Brain microvascular endothelial cell (primary cell): ENCODE data around the gene BAD.

Source experiments
- DNase-seq: peaks from one replicate; pipeline ENCODE4 v3.0.0-alpha.2; 2020
- H3K27ac ChIP-seq: fragments of 250-450 bp; sonication (Bioruptor Pico); 2 replicates; pipeline ENCODE4 v1.5.1; 2020; ENCODE audit warnings: mild to moderate bottlenecking, moderate library complexity
- H3K27me3 ChIP-seq: fragments of 250-450 bp; sonication (Bioruptor Pico); replicated peaks from 2 replicates; pipeline ENCODE4 v1.5.1; 2020; ENCODE audit warnings: mild to moderate bottlenecking
- H3K36me3 ChIP-seq: fragments of 250-450 bp; sonication (Bioruptor Pico); replicated peaks from 2 replicates; pipeline ENCODE4 v1.5.1; 2020; ENCODE audit warnings: mild to moderate bottlenecking
- H3K4me3 ChIP-seq: 2 replicates; pipeline ENCODE4 v1.5.1; 2011; ENCODE audit warnings: low read depth, mild to moderate bottlenecking, control low read depth, low read length, moderate library complexity
- in situ Hi-C: cut with HindIII; loops from 2 replicates; pipeline ENCODE4 v1.10.0; 2017; ENCODE audit warnings: low sequenced_read_pairs, low pct_ligation_motif_present
- TF ChIP-seq, protein P1 (sequence below): IDR thresholded peaks from 2 replicates; pipeline ENCODE4 v1.5.1; 2011; ENCODE audit warnings: low read depth, mild to moderate bottlenecking, moderate library complexity, low read length, control low read depth, inconsistent platforms; ENCODE audit errors: missing control alignments

The BAD gene

GRCh38 chr11:64321026-64321425 lies 36.6 kb upstream of the BAD start:
- Histone ChIP-seq H3K36me3 (peaks cover 21% of the 10 kb centered on the region), H3K4me3 (no peak overlapping the region), H3K27ac (no peak overlapping the region), H3K27me3 (no peaks in the 10 kb centered on the region)
- in situ Hi-C loops, result no loop called here
- no peak for DNase-seq
- TF ChIP-seq, protein P1, sequence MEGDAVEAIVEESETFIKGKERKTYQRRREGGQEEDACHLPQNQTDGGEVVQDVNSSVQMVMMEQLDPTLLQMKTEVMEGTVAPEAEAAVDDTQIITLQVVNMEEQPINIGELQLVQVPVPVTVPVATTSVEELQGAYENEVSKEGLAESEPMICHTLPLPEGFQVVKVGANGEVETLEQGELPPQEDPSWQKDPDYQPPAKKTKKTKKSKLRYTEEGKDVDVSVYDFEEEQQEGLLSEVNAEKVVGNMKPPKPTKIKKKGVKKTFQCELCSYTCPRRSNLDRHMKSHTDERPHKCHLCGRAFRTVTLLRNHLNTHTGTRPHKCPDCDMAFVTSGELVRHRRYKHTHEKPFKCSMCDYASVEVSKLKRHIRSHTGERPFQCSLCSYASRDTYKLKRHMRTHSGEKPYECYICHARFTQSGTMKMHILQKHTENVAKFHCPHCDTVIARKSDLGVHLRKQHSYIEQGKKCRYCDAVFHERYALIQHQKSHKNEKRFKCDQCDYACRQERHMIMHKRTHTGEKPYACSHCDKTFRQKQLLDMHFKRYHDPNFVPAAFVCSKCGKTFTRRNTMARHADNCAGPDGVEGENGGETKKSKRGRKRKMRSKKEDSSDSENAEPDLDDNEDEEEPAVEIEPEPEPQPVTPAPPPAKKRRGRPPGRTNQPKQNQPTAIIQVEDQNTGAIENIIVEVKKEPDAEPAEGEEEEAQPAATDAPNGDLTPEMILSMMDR, result no peak

DNA sequence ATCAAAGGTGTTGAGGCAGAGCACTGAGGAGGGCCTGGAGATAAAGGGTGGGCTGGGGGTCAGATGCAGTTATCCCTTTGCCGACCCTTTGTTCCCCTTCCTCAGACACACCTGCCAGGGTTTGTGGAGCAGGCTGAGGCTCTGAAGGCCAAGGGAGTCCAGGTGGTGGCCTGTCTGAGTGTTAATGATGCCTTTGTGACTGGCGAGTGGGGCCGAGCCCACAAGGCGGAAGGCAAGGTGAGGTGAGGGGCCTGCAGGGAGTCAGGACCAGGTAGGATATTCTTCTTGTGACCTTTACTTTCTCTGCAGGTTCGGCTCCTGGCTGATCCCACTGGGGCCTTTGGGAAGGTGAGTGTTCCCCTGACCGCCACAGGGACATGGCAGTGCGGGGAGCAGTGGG lies 36.1 kb upstream of the BAD start:
- no peaks in the 10 kb centered on the region for H3K27me3 ChIP-seq
- no peak for DNase-seq
- H3K36me3 ChIP-seq, result peaks cover 22% of the 10 kb centered on the region
- in situ Hi-C loops, result no loop called here
- TF ChIP-seq, protein P1, result no peak
- no peak overlapping the region for H3K4me3 ChIP-seq
- H3K27ac ChIP-seq, result no peak overlapping the region

DNA sequence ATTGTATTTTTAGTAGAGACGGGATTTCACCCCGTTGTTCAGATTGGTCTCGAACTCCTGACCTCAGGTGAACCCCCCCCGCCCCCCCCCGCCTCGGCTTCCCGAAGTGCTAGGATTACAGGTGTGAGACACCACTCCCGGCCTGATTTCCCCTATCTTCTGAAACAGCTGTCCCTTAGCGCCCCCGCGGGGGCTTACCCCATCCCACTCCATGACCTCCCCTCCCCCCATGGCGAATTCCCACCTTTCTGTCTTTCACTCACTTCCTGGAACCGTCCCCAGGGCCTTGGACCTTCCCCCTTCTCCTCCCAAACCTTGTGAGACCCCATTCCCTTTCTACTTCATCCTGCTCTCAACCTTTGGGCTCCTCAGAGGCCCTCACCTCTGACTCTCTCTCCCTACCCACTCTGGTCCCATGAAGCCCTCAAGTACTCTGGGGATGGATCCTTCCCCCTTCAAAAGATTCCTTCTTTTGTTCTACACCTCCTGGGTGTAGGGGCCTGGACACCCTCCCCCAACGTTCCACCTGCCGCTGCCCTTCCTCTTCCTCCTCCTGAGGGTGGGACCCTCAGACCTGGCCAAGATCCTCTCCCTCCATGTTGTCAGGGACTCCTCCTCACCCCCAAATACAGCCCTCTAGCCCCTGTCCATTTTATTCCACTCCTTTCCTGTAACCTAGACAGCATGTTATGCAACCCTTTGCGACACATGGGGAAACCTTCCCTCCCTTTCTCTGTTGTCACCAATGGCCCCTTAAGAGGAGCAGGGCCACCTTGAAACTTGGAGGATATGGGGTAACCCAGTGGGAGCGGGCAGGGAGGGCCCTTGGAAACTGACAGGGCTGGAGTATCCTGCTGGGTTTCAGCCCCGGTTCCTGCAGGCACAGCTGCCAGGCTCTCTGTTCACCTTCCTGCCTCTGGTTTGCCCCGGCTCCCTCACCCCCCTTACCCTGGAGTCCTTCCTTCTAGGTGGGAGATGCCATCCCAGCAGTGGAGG lies 34.6 kb upstream of the BAD start:
- TF ChIP-seq, protein P1, result no peak
- Histone ChIP-seq H3K36me3 (peaks cover 34% of the 10 kb centered on the region), H3K4me3 (peak overlapping the region; percentile 94), H3K27ac (no peak overlapping the region), H3K27me3 (no peaks in the 10 kb centered on the region)
- in situ Hi-C loops, result no loop called here
- no peak for DNase-seq

- in situ Hi-C loops, result no loop called here
- Histone ChIP-seq H3K36me3 (peaks cover 34% of the 10 kb centered on the region), H3K27ac (peak within 1 kb of the TSS; percentile 94), H3K4me3 (peak within 1 kb of the TSS; percentile 94), H3K27me3 (no peaks in the 10 kb centered on the region)
- TF ChIP-seq, protein P1, result peak; percentile 32
- peak; percentile 94 for DNase-seq
Measured at GRCh38 chr11:64317961-64318765, 33.7 kb upstream of the BAD start, which contains the start of gene PRDX5. TSS of gene PRDX5 (plus strand) at chr11:64318121. CDS start at chr11:64318216, 95 bp downstream.

DNA sequence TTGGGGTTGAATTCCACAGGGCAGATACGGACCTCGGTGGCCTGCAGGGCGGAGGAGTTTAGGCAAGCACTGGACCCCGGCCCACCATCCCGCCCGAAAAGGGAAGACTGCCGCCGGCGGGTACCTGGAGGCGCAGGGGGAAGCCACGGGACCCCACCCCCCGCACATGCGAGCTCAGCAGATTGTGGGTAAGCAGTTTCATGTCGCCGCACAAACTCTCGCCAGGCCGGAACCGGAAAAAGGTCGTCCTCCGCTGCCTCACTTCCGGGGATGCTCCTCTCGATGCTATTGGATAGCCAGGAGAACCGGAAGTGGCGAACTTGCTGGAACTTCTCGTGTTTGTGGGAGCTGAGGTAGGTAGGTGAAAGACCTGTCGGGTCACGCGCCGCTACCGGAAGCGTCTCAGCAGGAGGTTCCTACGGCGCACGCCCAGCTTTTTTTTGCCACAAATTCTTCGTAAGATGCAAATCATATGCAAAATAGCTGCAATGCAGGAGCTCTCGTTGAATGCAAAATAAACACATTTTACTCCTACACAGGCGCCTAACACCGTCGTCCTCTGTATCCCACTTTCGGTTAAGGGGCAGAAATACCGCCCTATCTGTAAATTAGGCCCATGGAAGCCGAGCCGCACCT lies 33.0 kb upstream of the BAD start, which contains the start of gene TRMT112:
Gene TRMT112, minus strand, starts transcription at position 235 of the 636 bp plus-strand sequence. Its CDS starts 33 bp downstream, at position 202.
- H3K36me3 ChIP-seq, result peaks cover 30% of the 10 kb centered on the region
- TF ChIP-seq, protein P1, result no peak
- in situ Hi-C loops, result no loop called here

More for the DNA sequence above, 33.0 kb upstream of the BAD start, which contains the start of gene TRMT112:
- Histone ChIP-seq H3K4me3 (peak within 1 kb of the TSS; percentile 94), H3K27ac (peak within 1 kb of the TSS; percentile 94), H3K27me3 (no peaks in the 10 kb centered on the region)
- DNase-seq, result peak; percentile 95
